CD4-positive, alpha-beta T cell (primary cell): ENCODE data around the gene KRT40. TPM values are rescaled to one million over a fixed set of nuclear protein-coding genes. Genes with fewer than 3 reads are reported as not detected.

Experiments used
- ATAC-seq: fragments of 200-7000 bp; cut with Tn5 transposase; one replicate; pipeline ENCODE4 v1.10.0; 2022; ENCODE audit warnings: mild to moderate bottlenecking; ENCODE audit not compliant: poor library complexity
- CTCF ChIA-PET: fragments of 350-600 bp; sonication (Branson Sonifier 250); formaldehyde crosslinking; loops from one replicate; lab custom pipeline; 2021; ENCODE audit warnings: antibody characterized with exemption, inconsistent platforms; lab: Charles Lee
- POLR2A ChIA-PET: fragments of 350-600 bp; sonication (Branson Sonifier 250); formaldehyde crosslinking; loops from one replicate; lab custom pipeline; 2021; ENCODE audit warnings: antibody characterized with exemption, inconsistent platforms; lab: Charles Lee
- DNase-seq, 14 experiments: peaks; one replicate each; pipeline ENCODE4 v3.0.0-alpha.2; 2013 to 2020; ENCODE audit warnings: mixed read lengths in 2 of 14
- H3K27ac ChIP-seq, 2 donors: one replicate each; pipeline versions ENCODE4 v1.5.1 to v1.7.0; 2013; ENCODE audit warnings: low read length in 2 of 2, low read depth in 1 of 2, mild to moderate bottlenecking in 1 of 2
- H3K27me3 ChIP-seq, 2 experiments: 1 replicate in 1 of 2; 2 replicates in 1 of 2; pipeline versions ENCODE4 v1.6.1 to v1.7.0; 2013; ENCODE audit warnings: low read length in 2 of 2, control low read depth in 1 of 2, mild to moderate bottlenecking in 1 of 2, moderate library complexity in 1 of 2; ENCODE audit not compliant: insufficient read depth in 2 of 2, control insufficient read depth in 1 of 2
- H3K36me3 ChIP-seq: one replicate; pipeline ENCODE4 v1.6.1; 2013; ENCODE audit warnings: low read length, control low read depth; ENCODE audit not compliant: insufficient read depth
- H3K4me1 ChIP-seq: one replicate; pipeline ENCODE4 v1.6.1; 2013; ENCODE audit warnings: low read length, control low read depth; ENCODE audit not compliant: insufficient read depth
- H3K4me3 ChIP-seq: one replicate; pipeline ENCODE4 v1.5.1; 2013; ENCODE audit warnings: mild to moderate bottlenecking, low read length, moderate library complexity
- H3K9me3 ChIP-seq, 2 experiments: 1 replicate in 1 of 2; 2 replicates in 1 of 2; pipeline versions ENCODE4 v1.6.1 to v1.7.0; 2013; ENCODE audit warnings: low read length in 2 of 2, mild to moderate bottlenecking in 2 of 2, control low read depth in 1 of 2, moderate library complexity in 1 of 2; ENCODE audit not compliant: control insufficient read depth in 1 of 2, insufficient read depth in 1 of 2
- H3K27ac Mint-ChIP-seq: one replicate; pipeline ENCODE4 v1.8.0; 2020; ENCODE audit warnings: mixed read lengths
- H3K27me3 Mint-ChIP-seq: one replicate; pipeline ENCODE4 v1.8.0; 2021; ENCODE audit warnings: mixed read lengths
- H3K36me3 Mint-ChIP-seq: one replicate; pipeline ENCODE4 v1.8.0; 2021; ENCODE audit warnings: low read depth, mixed read lengths
- H3K4me1 Mint-ChIP-seq: one replicate; pipeline ENCODE4 v1.8.0; 2021; ENCODE audit warnings: low read depth, mixed read lengths
- H3K4me3 Mint-ChIP-seq: one replicate; pipeline ENCODE4 v1.8.0; 2020; ENCODE audit warnings: mild to moderate bottlenecking, mixed read lengths
- H3K9me3 Mint-ChIP-seq: one replicate; pipeline ENCODE4 v1.8.0; 2020; ENCODE audit warnings: mixed read lengths
- intact Hi-C, 2 experiments: fragments of 100-400 bp; cut with DNase I in 1 of 2; cut with micrococcal nuclease in 1 of 2; formaldehyde crosslinking; loops; one replicate each; pipeline versions ENCODE4 v1.15.1 to v1.9.0; 2023 to 2025; cut with DNase I, micrococcal nuclease
- total RNA-seq, 174 experiments: library from RNA in 2 of 174; stranded (reverse) in 2 of 174; gene quantifications; one replicate each; pipeline ENCODE4 v1.2.3 and lab custom pipeline; 2021 to 2026
- TF ChIP-seq, protein P1 (sequence below): fragments of 200-600 bp; IDR thresholded peaks from one replicate; pipeline ENCODE4 v1.8.0; 2022; ENCODE audit warnings: antibody characterized with exemption, mild to moderate bottlenecking

The KRT40 gene
- total RNA-seq, 2 experiments from 2014 or later = not detected

DNA sequence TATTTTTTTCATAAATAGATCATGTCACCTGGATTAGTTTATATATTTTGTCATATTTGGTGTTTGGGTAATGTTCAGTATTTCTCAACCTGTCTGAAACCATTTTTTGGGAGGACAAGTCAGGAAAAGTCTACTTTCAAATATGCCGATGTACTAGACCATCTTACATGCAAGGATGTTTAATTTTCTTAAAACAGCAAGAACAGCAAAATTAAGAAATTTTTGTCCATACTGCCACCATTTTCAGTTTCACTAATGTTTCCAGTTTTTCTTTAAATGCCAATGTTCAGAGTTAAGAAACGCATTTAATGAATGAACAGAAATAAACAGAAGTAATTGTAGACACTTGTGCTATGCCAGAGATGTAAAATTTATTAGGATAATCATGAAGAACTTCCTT lies 9.0 kb upstream of the KRT40 start:
- Mint-ChIP-seq H3K4me1 (no peaks in the 10 kb centered on the region), H3K27ac (no peak overlapping the region), H3K4me3 (no peak overlapping the region), H3K9me3 (no peaks in the 10 kb centered on the region), H3K36me3 (no peaks in the 10 kb centered on the region), H3K27me3 (peaks cover 62% of the 10 kb centered on the region)
- H3K9me3 ChIP-seq = no peaks in the 10 kb centered on the region
- ChIA-PET CTCF (interaction anchor here (0.6 kb wide), 1 partner anchor 203 kb away, joined by 3 read pairs; no protein-coding TSS in a partner anchor), POLR2A (no interaction called here)
- TF ChIP-seq, protein P1, sequence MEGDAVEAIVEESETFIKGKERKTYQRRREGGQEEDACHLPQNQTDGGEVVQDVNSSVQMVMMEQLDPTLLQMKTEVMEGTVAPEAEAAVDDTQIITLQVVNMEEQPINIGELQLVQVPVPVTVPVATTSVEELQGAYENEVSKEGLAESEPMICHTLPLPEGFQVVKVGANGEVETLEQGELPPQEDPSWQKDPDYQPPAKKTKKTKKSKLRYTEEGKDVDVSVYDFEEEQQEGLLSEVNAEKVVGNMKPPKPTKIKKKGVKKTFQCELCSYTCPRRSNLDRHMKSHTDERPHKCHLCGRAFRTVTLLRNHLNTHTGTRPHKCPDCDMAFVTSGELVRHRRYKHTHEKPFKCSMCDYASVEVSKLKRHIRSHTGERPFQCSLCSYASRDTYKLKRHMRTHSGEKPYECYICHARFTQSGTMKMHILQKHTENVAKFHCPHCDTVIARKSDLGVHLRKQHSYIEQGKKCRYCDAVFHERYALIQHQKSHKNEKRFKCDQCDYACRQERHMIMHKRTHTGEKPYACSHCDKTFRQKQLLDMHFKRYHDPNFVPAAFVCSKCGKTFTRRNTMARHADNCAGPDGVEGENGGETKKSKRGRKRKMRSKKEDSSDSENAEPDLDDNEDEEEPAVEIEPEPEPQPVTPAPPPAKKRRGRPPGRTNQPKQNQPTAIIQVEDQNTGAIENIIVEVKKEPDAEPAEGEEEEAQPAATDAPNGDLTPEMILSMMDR = no peak
- peaks cover 12 to 28% of the 10 kb centered on the region in 2 experiments for H3K27me3 ChIP-seq
- DNase-seq (no peak), ATAC-seq (no peak)
- intact Hi-C loops = no loop called here
- H3K36me3 ChIP-seq = no peaks in the 10 kb centered on the region
- H3K27ac ChIP-seq = no peak overlapping the region
- no peaks in the 10 kb centered on the region for H3K4me1 ChIP-seq
- H3K4me3 ChIP-seq = no peak overlapping the region

DNA sequence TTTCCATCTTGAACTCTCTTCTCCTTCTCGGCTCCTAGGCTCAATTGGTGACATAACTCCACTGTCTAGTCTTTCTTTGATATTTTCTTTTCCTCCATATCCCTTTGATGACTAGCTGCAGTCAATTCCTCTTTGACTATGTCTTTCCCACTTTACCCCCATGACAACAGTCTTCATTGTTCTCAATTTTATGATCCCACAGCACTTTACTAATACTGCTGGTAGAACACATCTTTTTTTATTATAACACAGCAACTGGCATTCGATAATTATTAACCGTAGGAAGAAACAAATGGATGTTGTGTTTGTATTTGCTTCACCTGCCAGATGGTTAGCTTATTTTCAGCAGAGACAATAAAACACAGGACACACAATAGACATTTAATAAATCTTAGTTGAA lies 8.5 kb upstream of the KRT40 start:
- no peak for DNase-seq
- no peak for ATAC-seq
- TF ChIP-seq, protein P1 = no peak
- H3K27me3 Mint-ChIP-seq = peaks cover 57% of the 10 kb centered on the region
- no peak overlapping the region for H3K27ac Mint-ChIP-seq
- ChIA-PET POLR2A (no interaction called here), CTCF (no interaction called here)
- Histone ChIP-seq H3K27me3 (peaks cover 10 to 28% of the 10 kb centered on the region in 2 experiments), H3K4me1 (no peaks in the 10 kb centered on the region), H3K9me3 (no peaks in the 10 kb centered on the region), H3K36me3 (no peaks in the 10 kb centered on the region), H3K4me3 (no peak overlapping the region), H3K27ac (no peak overlapping the region)
- no peaks in the 10 kb centered on the region for H3K4me1 Mint-ChIP-seq
- no peak overlapping the region for H3K4me3 Mint-ChIP-seq
- intact Hi-C loops = no loop called here
- H3K36me3 Mint-ChIP-seq = no peaks in the 10 kb centered on the region
- no peaks in the 10 kb centered on the region for H3K9me3 Mint-ChIP-seq

DNA sequence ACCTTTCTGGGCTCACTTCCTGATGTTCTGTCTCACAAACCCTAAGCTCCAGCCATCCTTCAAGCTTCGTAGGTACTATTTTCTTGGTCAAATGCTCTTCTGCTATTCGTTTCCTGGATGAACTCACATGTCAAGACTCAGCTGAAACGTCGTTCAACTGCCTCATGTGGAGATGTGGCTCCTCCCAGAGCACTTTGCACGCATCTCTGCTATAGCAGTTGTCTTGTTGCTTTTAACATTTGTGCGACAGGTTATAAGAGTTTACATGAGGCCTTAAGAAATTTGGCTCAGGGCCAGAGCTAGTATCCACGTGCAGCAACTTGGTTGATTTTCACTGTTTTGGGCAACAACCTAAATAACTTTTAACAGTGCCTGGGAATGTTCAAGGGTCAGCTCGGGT lies 2.8 kb upstream of the KRT40 start:
- Mint-ChIP-seq H3K27ac (no peak overlapping the region), H3K9me3 (no peaks in the 10 kb centered on the region), H3K27me3 (peaks cover 20% of the 10 kb centered on the region), H3K4me1 (no peaks in the 10 kb centered on the region), H3K4me3 (no peak overlapping the region), H3K36me3 (no peaks in the 10 kb centered on the region)
- ChIA-PET POLR2A (no interaction called here), CTCF (no interaction called here)
- H3K4me3 ChIP-seq = no peak overlapping the region
- peaks cover 0 to 14% of the 10 kb centered on the region in 2 experiments for H3K27me3 ChIP-seq
- no peaks in the 10 kb centered on the region for H3K4me1 ChIP-seq
- no peaks in the 10 kb centered on the region for H3K9me3 ChIP-seq
- intact Hi-C loops = no loop called here
- no peak for ATAC-seq
- H3K27ac ChIP-seq = no peak overlapping the region
- TF ChIP-seq, protein P1 = no peak
- H3K36me3 ChIP-seq = no peaks in the 10 kb centered on the region
- DNase-seq = no peak
